Mammary epithelial cell (primary cell): ENCODE results near the gene SPTBN1.

Experiments
- CTCF ChIP-seq, 2 donors: IDR thresholded peaks in 1 of 2; conservative IDR thresholded peaks in 1 of 2; 2 replicates each; pipeline ENCODE4 v1.5.1; 2011 to 2012; ENCODE audit warnings: inconsistent platforms in 2 of 2, low read length in 2 of 2, mild to moderate bottlenecking in 2 of 2, control low read depth in 1 of 2, low read depth in 1 of 2; ENCODE audit not compliant: insufficient read depth in 1 of 2; ENCODE audit errors: extremely low read depth in 1 of 2
- EZH2 ChIP-seq: IDR thresholded peaks from 2 replicates; pipeline ENCODE4 v1.6.1; 2012; ENCODE audit warnings: low read length, inconsistent platforms, borderline replicate concordance

GRCh38 chr2:54704688-54705605 lies 248.8 kb downstream of the SPTBN1 start:
- peak; percentile 35 to 57 for TF ChIP-seq CTCF (conservative IDR thresholded peaks at IDR 0.05 in 1 of 2, IDR thresholded peaks at IDR 0.05 in 1 of 2; ENCODE audit: extremely low read depth in 1 of 2, insufficient read depth in 1 of 2, low read depth in 1 of 2, low read length in 2 of 2)
- TF ChIP-seq EZH2, result no peak
